NCI-H345 (cell line): ENCODE data around the gene TRMT112.

ENCODE experiments used
- DNase-seq: peaks from one replicate; lab custom pipeline; 2025; lab: John Stamatoyannopoulos, UW

Gene TRMT112

GRCh38 chr11:64269540-64270220 is 47.7 kb downstream of the TRMT112 start:
- DNase-seq, result peak; percentile 99

DNA sequence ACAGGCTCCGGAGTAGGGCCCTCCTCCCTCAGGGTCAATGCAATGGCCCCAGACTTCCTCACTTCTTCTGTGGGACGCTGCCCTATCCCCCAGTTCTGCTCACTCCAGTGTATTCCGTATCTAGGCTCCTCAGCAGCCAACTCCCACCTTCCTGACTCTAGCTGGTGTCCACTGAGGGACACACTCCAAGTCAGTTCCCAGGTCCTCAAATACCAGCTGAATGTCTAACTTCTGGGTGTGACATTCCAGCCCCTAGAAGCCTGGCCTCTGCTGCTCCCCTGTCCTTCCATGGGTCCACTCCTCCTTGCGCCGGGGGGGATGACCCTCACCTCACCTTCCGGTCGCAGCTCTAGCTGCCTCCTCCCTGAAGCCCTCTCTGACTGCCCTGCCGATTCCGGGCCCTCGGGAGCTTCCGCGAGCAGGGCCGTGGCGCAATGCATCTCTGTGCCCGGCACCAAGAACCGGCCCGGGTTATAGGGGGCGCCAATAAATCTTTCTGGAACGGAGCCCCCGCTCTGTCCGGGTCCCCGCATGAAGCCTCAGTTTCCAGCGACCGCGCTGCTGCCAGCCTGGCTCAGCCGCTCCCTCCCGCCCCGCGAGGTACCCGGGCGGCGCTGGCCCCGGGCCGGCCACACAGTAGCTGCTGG is 48.3 kb downstream of the TRMT112 start:
- peak; percentile 43 for DNase-seq

- peak; percentile 64 for DNase-seq
These were observed 49.1 kb downstream of the TRMT112 start for GRCh38 chr11:64268025-64268892.

GRCh38 chr11:64267207-64267945 is 50.0 kb downstream of the TRMT112 start:
- DNase-seq, result peak; percentile 85
